Esophagus (tissue), 2 donors: ENCODE data around the gene FGFR2. TPM values are rescaled to one million over a fixed set of nuclear protein-coding genes. Genes with fewer than 3 reads are reported as not detected.

Experiments
- H3K27ac ChIP-seq, 2 donors: one replicate each; pipeline ENCODE4 v1.5.1; 2013; ENCODE audit warnings: low read depth in 2 of 2, mild to moderate bottlenecking in 2 of 2, inconsistent platforms in 1 of 2, low read length in 1 of 2, moderate library complexity in 1 of 2
- H3K27me3 ChIP-seq, 2 donors: one replicate each; pipeline ENCODE4 v1.6.1; 2013; ENCODE audit warnings: low read length in 2 of 2, control low read depth in 1 of 2, mild to moderate bottlenecking in 1 of 2; ENCODE audit not compliant: insufficient read depth in 2 of 2, control insufficient read depth in 1 of 2
- H3K36me3 ChIP-seq, 2 donors: one replicate each; pipeline ENCODE4 v1.6.1; 2013; ENCODE audit warnings: low read length in 1 of 2; ENCODE audit not compliant: control insufficient read depth in 2 of 2, insufficient read depth in 2 of 2
- H3K4me1 ChIP-seq, 2 donors: one replicate each; pipeline ENCODE4 v1.6.1; 2013; ENCODE audit warnings: low read length in 1 of 2; ENCODE audit not compliant: control insufficient read depth in 2 of 2, insufficient read depth in 2 of 2
- H3K4me3 ChIP-seq, 2 donors: one replicate each; pipeline ENCODE4 v1.5.1; 2013; ENCODE audit warnings: low read length in 2 of 2, mild to moderate bottlenecking in 2 of 2, low read depth in 1 of 2, moderate library complexity in 1 of 2
- H3K9me3 ChIP-seq, 2 donors: one replicate each; pipeline ENCODE4 v1.6.1; 2013; ENCODE audit warnings: mild to moderate bottlenecking in 2 of 2, low read depth in 1 of 2, low read length in 1 of 2, moderate library complexity in 1 of 2; ENCODE audit not compliant: control insufficient read depth in 2 of 2, insufficient read depth in 1 of 2
- WGBS, 2 donors: extraction: QIAGEN DNeasy Blood & Tissue Kit; methylation state at CpG; one replicate each; pipeline ENCODE4 v1.1.7; 2013; 5-methylcytosine and 5-hydroxymethylcytosine counted together
- polyA plus RNA-seq, 2 donors: library from polyadenylated mRNA; stranded (reverse); fragments of 200-250 nt; gene quantifications; one replicate each; pipeline ENCODE4 v1.2.3, GENCODE V29; 2013
- donor health status: healthy with polysubstance abuse.
- donor health status: Bipolar disorder and iron deficiency.

FGFR2 gene
- polyA plus RNA-seq, 2 donors = 10.8 to 15.4 TPM

GRCh38 chr10:121578965-121579364, 19.3 kb downstream of the FGFR2 start:
- Histone ChIP-seq H3K4me1 (peaks cover 0 to 8% of the 10 kb centered on the region in 2 donors), H3K4me3 (no peak overlapping the region), H3K9me3 (no peaks in the 10 kb centered on the region), H3K27me3 (no peaks in the 10 kb centered on the region), H3K27ac (peak overlapping the region in 1 of 2 donors; percentile 75), H3K36me3 (no peaks in the 10 kb centered on the region)
- WGBS, 2 donors = 62 to 63% methylated on average over 8 of the region's 8 CpGs

DNA sequence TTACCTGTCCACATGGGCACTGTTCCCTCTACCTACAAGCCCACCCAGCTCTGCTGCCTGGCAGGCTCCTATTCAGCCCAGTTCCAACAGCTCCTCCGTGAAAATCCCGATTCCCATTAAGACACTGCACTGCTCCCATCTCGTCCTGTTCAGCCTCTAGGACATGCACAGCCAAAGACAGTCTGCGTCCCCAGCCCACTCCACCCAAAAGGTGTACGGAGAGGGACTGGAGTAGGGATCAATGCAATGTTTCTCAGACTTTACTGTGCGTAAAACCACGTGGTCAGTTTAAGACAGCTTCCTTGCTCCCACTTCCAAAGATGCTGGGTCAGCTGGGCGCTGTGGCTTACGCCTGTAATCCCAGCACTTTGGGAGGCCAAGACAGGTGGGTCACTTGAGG, 19.9 kb downstream of the FGFR2 start:
- 68 to 71% methylated on average over 9 of the region's 9 CpGs for WGBS, 2 donors
- peaks cover 4 to 13% of the 10 kb centered on the region in 2 donors for H3K4me1 ChIP-seq

DNA sequence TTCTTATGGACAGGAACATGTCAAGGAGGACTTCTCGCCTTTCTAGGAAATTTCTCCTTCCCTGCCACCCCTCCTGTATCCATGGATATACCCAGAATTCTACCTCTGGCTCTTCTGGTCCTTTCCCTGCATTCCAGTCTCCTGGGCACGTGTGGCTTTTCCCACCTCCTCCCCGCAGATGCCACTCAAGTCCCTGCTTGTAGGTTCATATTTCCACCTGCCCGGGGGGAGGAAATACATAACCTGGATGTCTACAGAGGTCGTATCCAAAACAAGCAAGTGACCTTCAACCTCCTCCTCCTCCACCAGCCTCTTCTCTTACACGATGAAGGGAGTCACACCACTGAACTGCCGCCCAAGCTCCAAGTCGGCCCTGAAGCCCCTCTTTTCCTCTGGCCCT, 20.7 kb downstream of the FGFR2 start:
- Histone ChIP-seq H3K4me1 (peaks cover 4 to 13% of the 10 kb centered on the region in 2 donors), H3K27me3 (no peaks in the 10 kb centered on the region), H3K4me3 (no peak overlapping the region), H3K36me3 (no peaks in the 10 kb centered on the region), H3K27ac (no peak overlapping the region), H3K9me3 (no peaks in the 10 kb centered on the region)
- WGBS, 2 donors = 48 to 49% methylated on average over 8 of the region's 8 CpGs

More for the DNA sequence above, 19.9 kb downstream of the FGFR2 start:
- peak overlapping the region in 1 of 2 donors; percentile 17 for H3K27ac ChIP-seq
- H3K4me3 ChIP-seq = no peak overlapping the region
- H3K27me3 ChIP-seq = no peaks in the 10 kb centered on the region
- H3K36me3 ChIP-seq = no peaks in the 10 kb centered on the region
- no peaks in the 10 kb centered on the region for H3K9me3 ChIP-seq

GRCh38 chr10:121576139-121576538, 22.1 kb downstream of the FGFR2 start:
- Histone ChIP-seq H3K27ac (peak overlapping the region in 1 of 2 donors; percentile 58), H3K4me1 (peaks cover 4 to 12% of the 10 kb centered on the region in 2 donors), H3K9me3 (no peaks in the 10 kb centered on the region), H3K36me3 (no peaks in the 10 kb centered on the region), H3K27me3 (no peaks in the 10 kb centered on the region), H3K4me3 (no peak overlapping the region)
- 88 to 89% methylated on average over 10 of the region's 10 CpGs for WGBS, 2 donors

DNA sequence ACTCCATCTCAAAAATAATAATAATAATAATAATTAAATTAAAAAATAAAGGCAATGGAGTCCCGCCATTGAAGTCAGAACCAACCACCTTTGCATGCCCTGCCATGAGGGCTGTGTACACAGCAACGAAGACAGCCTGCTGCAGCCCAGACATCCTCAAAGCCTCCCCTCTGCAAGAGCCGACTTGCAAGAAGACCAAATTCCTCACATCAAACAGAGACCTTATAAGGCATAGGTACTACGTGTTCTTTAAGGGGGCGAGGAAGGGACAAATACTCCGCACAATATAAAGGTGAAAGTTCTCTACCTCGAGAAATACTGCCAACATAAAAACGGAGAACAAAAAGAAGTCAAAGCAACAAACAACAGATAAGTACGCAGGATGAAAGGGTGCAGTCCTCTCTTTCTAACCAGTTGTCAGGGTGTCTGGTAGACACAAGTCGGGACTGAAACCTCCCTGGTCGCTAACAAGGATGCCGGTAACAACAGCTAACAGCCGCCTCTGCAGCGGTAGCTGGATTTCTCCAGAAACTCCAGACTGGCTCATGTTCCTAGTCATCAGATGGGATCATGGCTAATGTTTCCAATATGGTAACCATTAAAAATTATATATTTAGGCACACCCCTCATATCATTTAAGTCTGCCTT, 23.6 kb downstream of the FGFR2 start:
- H3K4me1 ChIP-seq = peaks cover 4 to 6% of the 10 kb centered on the region in 2 donors
- 45 to 62% methylated on average over 14 of the region's 14 CpGs for WGBS, 2 donors
- H3K27me3 ChIP-seq = no peaks in the 10 kb centered on the region
- H3K4me3 ChIP-seq = no peak overlapping the region
- H3K36me3 ChIP-seq = no peaks in the 10 kb centered on the region
- no peaks in the 10 kb centered on the region for H3K9me3 ChIP-seq
- peak overlapping the region; percentile 53 to 75 for H3K27ac ChIP-seq

GRCh38 chr10:121573538-121573941, 24.7 kb downstream of the FGFR2 start:
- H3K4me1 ChIP-seq = peaks cover 4 to 5% of the 10 kb centered on the region in 2 donors
- peak overlapping the region in 1 of 2 donors; percentile 46 for H3K27ac ChIP-seq
- H3K9me3 ChIP-seq = no peaks in the 10 kb centered on the region
- no peaks in the 10 kb centered on the region for H3K27me3 ChIP-seq
- 42 to 62% methylated on average over 8 of the region's 8 CpGs for WGBS, 2 donors
- H3K4me3 ChIP-seq = no peak overlapping the region
- no peaks in the 10 kb centered on the region for H3K36me3 ChIP-seq

DNA sequence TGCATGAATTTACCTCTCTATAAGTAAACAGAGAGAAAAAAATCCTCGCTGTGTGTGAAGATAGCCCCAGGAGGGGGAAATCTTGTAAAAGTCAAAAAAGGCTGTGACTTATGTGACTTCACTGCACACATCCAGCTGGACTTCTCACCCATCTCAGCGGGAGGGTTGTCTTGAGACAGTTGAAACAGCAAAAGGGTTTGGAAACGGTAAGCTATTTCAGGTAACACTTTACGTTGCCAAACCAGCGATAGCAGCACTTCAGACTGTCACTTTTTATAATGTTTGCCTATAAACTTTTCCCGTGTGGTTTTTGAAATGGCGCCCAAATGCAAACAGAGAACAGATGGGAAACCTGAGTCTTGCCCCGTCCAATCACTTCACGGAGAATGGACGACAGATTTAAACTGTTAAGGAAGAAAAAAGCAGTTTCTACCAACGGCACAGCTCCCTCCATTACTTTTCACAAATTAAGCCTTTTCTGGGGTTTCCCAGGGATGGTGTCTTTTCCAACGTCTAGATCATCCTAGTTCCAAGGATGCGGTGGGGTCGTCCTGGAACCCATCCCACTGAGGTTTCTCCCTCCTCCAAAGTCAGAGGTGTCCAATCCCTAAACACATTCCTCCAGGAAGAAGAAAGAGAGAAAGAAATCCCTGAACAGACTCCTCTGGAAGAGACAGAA, 25.2 kb downstream of the FGFR2 start:
- Histone ChIP-seq H3K36me3 (no peaks in the 10 kb centered on the region), H3K27me3 (no peaks in the 10 kb centered on the region), H3K9me3 (no peaks in the 10 kb centered on the region), H3K4me1 (peaks cover 4 to 9% of the 10 kb centered on the region in 2 donors), H3K27ac (no peak overlapping the region), H3K4me3 (no peak overlapping the region)
- 34 to 39% methylated on average over 14 of the region's 14 CpGs for WGBS, 2 donors

- Histone ChIP-seq H3K27ac (no peak overlapping the region), H3K27me3 (no peaks in the 10 kb centered on the region), H3K4me3 (no peak overlapping the region), H3K9me3 (no peaks in the 10 kb centered on the region), H3K4me1 (peaks cover 6 to 9% of the 10 kb centered on the region in 2 donors), H3K36me3 (no peaks in the 10 kb centered on the region)
- 75% methylated on average over 5 of the region's 5 CpGs for WGBS, 2 donors
These were observed 27.9 kb downstream of the FGFR2 start for GRCh38 chr10:121570315-121570714.

DNA sequence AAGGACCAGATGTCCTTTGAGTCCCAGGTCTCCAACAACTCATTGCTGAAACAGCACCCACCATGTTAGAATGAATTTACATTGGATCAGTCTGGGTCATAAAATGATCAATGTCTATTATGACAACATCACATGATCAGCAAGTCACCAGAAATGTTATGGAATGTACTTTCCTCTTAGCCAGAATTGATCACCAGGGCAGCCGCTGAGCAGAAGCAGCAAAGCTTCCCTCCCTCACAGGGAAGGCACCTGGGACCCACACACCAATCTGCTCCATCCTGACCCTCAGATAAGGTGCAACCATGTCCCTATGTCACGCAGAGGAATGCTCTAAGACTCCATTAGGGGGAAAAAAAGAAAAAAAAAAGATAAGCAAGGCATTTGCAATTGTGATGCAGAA, 30.0 kb downstream of the FGFR2 start:
- Histone ChIP-seq H3K27ac (no peak overlapping the region), H3K4me1 (peaks cover 2 to 5% of the 10 kb centered on the region in 2 donors), H3K9me3 (no peaks in the 10 kb centered on the region), H3K36me3 (no peaks in the 10 kb centered on the region), H3K4me3 (no peak overlapping the region), H3K27me3 (no peaks in the 10 kb centered on the region)
- 74 to 90% methylated on average over 2 of the region's 2 CpGs for WGBS, 2 donors

DNA sequence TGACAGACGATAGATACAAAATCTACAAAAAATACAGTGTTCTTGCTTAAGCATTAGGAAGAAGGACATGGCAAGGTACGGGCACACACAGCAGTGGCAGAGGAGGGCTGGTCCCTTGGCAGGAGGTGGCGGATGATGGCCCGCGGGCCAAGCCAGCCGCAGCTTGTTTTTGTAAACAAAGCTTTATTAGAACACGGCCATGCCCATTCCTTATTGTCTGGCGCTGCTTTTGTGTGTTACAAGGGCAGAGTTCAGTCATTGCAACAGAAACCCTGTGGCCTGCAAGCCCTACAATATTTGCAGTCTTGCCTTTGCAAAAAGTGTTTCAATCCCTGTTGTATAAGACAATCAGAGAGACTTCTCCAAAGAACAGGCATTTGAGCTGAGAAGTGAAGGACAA, 30.7 kb downstream of the FGFR2 start:
- H3K27me3 ChIP-seq = no peaks in the 10 kb centered on the region
- 55 to 65% methylated on average over 8 of the region's 8 CpGs for WGBS, 2 donors
- H3K27ac ChIP-seq = no peak overlapping the region
- H3K36me3 ChIP-seq = no peaks in the 10 kb centered on the region
- no peak overlapping the region for H3K4me3 ChIP-seq
- peaks cover 2 to 5% of the 10 kb centered on the region in 2 donors for H3K4me1 ChIP-seq
- H3K9me3 ChIP-seq = no peaks in the 10 kb centered on the region
